Neutrophil (primary cell): Measurements from ENCODE around the gene MAMDC4.
"Not testable (repeated sequence)": the region's sequence is repeated elsewhere in the genome, so short reads cannot be mapped to it uniquely, and the experiment has no call there.

Experiments used
- H3K27ac ChIP-seq: fragments of 200-600 bp; sonication (generic); 2 replicates; pipeline ENCODE4 v1.5.1; 2016; ENCODE audit warnings: mild to moderate bottlenecking, moderate library complexity
- H3K27me3 ChIP-seq: fragments of 200-600 bp; sonication (generic); 2 replicates; pipeline ENCODE4 v1.6.0; 2016; ENCODE audit warnings: mild to moderate bottlenecking
- H3K36me3 ChIP-seq: fragments of 200-600 bp; sonication (generic); 2 replicates; pipeline ENCODE4 v1.5.1; 2017
- H3K4me1 ChIP-seq, 2 experiments: fragments of 200-600 bp in 1 of 2; sonication (generic) in 1 of 2; 1 replicate in 1 of 2; 2 replicates in 1 of 2; pipeline versions ENCODE4 v1.5.1 to v1.6.1; 2013 to 2016; ENCODE audit warnings: low read depth in 1 of 2, low read length in 1 of 2, mild to moderate bottlenecking in 1 of 2, moderate library complexity in 1 of 2; ENCODE audit not compliant: control insufficient read depth in 1 of 2, insufficient read depth in 1 of 2
- H3K4me3 ChIP-seq, 2 experiments: fragments of 200-600 bp in 1 of 2; sonication (generic) in 1 of 2; 1 replicate in 1 of 2; 2 replicates in 1 of 2; pipeline ENCODE4 v1.5.1; 2013 to 2016; ENCODE audit warnings: low read depth in 1 of 2, low read length in 1 of 2, mild to moderate bottlenecking in 1 of 2, moderate library complexity in 1 of 2
- H3K9me3 ChIP-seq: fragments of 200-600 bp; sonication (generic); 2 replicates; pipeline ENCODE4 v1.5.1; 2016
- CTCF ChIP-seq: fragments of 200-600 bp; sonication (generic); IDR thresholded peaks from 2 replicates; pipeline ENCODE4 v1.5.1; 2016; ENCODE audit warnings: antibody characterized with exemption

The MAMDC4 gene

GRCh38 chr9:136837146-136837855 is 14.8 kb upstream of the MAMDC4 start:
- TF ChIP-seq CTCF = no peak
- H3K9me3 ChIP-seq = no peaks in the 10 kb centered on the region
- H3K4me1 ChIP-seq = peaks cover 2 to 7% of the 10 kb centered on the region in 2 experiments
- H3K36me3 ChIP-seq = peaks cover 84% of the 10 kb centered on the region
- H3K27ac ChIP-seq = no peak overlapping the region
- H3K4me3 ChIP-seq = no peak overlapping the region
- peaks cover 4% of the 10 kb centered on the region for H3K27me3 ChIP-seq

GRCh38 chr9:136837856-136838277 is 14.3 kb upstream of the MAMDC4 start:
- not testable (repeated sequence) for H3K27me3 ChIP-seq, H3K4me1 ChIP-seq, H3K9me3 ChIP-seq, H3K4me3 ChIP-seq, H3K27ac ChIP-seq
- H3K36me3 ChIP-seq = peaks cover 78% of the 10 kb centered on the region

GRCh38 chr9:136838314-136839228 is 13.6 kb upstream of the MAMDC4 start:
- Histone ChIP-seq H3K27me3 (peaks cover 17% of the 10 kb centered on the region), H3K4me3 (no peak overlapping the region), H3K36me3 (peaks cover 71% of the 10 kb centered on the region), H3K27ac (no peak overlapping the region), H3K9me3 (no peaks in the 10 kb centered on the region), H3K4me1 (peaks cover 11 to 16% of the 10 kb centered on the region in 2 experiments)
- TF ChIP-seq CTCF = no peak

- peaks cover 26% of the 10 kb centered on the region for H3K27me3 ChIP-seq
- H3K27ac ChIP-seq = no peak overlapping the region
- no peak for TF ChIP-seq CTCF
- H3K9me3 ChIP-seq = no peaks in the 10 kb centered on the region
- no peak overlapping the region for H3K4me3 ChIP-seq
- peaks cover 18 to 24% of the 10 kb centered on the region in 2 experiments for H3K4me1 ChIP-seq
- peaks cover 67% of the 10 kb centered on the region for H3K36me3 ChIP-seq
These were observed 12.7 kb upstream of the MAMDC4 start for GRCh38 chr9:136839229-136840139.

- TF ChIP-seq CTCF = no peak
- H3K27ac ChIP-seq = no peak overlapping the region
These were observed 11.8 kb upstream of the MAMDC4 start for GRCh38 chr9:136840140-136840876.

More at GRCh38 chr9:136840140-136840876, 11.8 kb upstream of the MAMDC4 start:
- no peak overlapping the region for H3K4me3 ChIP-seq
- peaks cover 34% of the 10 kb centered on the region for H3K27me3 ChIP-seq
- peaks cover 62% of the 10 kb centered on the region for H3K36me3 ChIP-seq
- H3K4me1 ChIP-seq = peaks cover 18 to 24% of the 10 kb centered on the region in 2 experiments
- no peaks in the 10 kb centered on the region for H3K9me3 ChIP-seq
